ENCODE results near the gene PLCL1. TPM values are rescaled to one million over a fixed set of nuclear protein-coding genes. Genes with fewer than 3 reads are reported as not detected.

The PLCL1 gene
- total RNA-seq, 1 experiment from 2014 or later: 0.07 TPM

GRCh38 chr2:197925976-197926375, 121.6 kb downstream of the PLCL1 start:
- ATAC-seq (no peak), DNase-seq (ENCODE audit: low read depth, low spot score) (no peak)
- TF ChIP-seq, protein P1, sequence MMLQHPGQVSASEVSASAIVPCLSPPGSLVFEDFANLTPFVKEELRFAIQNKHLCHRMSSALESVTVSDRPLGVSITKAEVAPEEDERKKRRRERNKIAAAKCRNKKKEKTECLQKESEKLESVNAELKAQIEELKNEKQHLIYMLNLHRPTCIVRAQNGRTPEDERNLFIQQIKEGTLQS (IDR thresholded peaks at IDR 0.05): no peak
- TF ChIP-seq RAD21 (IDR thresholded peaks at IDR 0.05; ENCODE audit: low read depth) (no peak), SRF (IDR thresholded peaks at IDR 0.05; ENCODE audit: low read depth) (no peak), CTCF (IDR thresholded peaks at IDR 0.05 in 2 of 3, conservative IDR thresholded peaks at IDR 0.05 in 1 of 3; ENCODE audit: borderline replicate concordance in 1 of 3, insufficient read depth in 1 of 3, low read depth in 2 of 3, low read length in 2 of 3) (no peak), CEBPB (IDR thresholded peaks at IDR 0.05; ENCODE audit: low read depth) (no peak), SIN3A (IDR thresholded peaks at IDR 0.05; ENCODE audit: low read depth) (no peak), EZH2phosphoT487 (IDR thresholded peaks at IDR 0.05; ENCODE audit: borderline replicate concordance) (no peak), EGR1 (IDR thresholded peaks at IDR 0.05; ENCODE audit: low read depth) (no peak), YY1 (IDR thresholded peaks at IDR 0.05; ENCODE audit: extremely low read depth, insufficient replicate concordance, low read depth, low read length) (no peak)
- TF ChIP-seq, protein P2, sequence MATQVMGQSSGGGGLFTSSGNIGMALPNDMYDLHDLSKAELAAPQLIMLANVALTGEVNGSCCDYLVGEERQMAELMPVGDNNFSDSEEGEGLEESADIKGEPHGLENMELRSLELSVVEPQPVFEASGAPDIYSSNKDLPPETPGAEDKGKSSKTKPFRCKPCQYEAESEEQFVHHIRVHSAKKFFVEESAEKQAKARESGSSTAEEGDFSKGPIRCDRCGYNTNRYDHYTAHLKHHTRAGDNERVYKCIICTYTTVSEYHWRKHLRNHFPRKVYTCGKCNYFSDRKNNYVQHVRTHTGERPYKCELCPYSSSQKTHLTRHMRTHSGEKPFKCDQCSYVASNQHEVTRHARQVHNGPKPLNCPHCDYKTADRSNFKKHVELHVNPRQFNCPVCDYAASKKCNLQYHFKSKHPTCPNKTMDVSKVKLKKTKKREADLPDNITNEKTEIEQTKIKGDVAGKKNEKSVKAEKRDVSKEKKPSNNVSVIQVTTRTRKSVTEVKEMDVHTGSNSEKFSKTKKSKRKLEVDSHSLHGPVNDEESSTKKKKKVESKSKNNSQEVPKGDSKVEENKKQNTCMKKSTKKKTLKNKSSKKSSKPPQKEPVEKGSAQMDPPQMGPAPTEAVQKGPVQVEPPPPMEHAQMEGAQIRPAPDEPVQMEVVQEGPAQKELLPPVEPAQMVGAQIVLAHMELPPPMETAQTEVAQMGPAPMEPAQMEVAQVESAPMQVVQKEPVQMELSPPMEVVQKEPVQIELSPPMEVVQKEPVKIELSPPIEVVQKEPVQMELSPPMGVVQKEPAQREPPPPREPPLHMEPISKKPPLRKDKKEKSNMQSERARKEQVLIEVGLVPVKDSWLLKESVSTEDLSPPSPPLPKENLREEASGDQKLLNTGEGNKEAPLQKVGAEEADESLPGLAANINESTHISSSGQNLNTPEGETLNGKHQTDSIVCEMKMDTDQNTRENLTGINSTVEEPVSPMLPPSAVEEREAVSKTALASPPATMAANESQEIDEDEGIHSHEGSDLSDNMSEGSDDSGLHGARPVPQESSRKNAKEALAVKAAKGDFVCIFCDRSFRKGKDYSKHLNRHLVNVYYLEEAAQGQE (IDR thresholded peaks at IDR 0.05; ENCODE audit: low read depth): no peak
- H3K4me2 ChIP-seq (ENCODE audit: low read length): no peak overlapping the region
- ChIA-PET CTCF (no interaction called here), POLR2A (no interaction called here), RAD21 (ENCODE audit: low non-redundant PET in 1 of 2, low total read pairs in 2 of 2, uncharacterized antibody in 2 of 2, unreplicated experiment in 2 of 2) (interaction anchor here in 1 of 2 experiments (0.6 kb wide), 1 partner anchor 50 kb away, joined by 5 read pairs; no protein-coding TSS in a partner anchor)
- H3K4me1 ChIP-seq (ENCODE audit: control insufficient read depth in 1 of 2, insufficient read depth in 2 of 2, low read length in 2 of 2): no peaks in the 10 kb centered on the region
- no peak overlapping the region for H2AFZ ChIP-seq (ENCODE audit: low read depth, low read length, poor library complexity, severe bottlenecking)
- H3K27me3 ChIP-seq (ENCODE audit: insufficient read depth, low read length): no peaks in the 10 kb centered on the region
- no peak overlapping the region for H3K9ac ChIP-seq (ENCODE audit: low read length)
- no peaks in the 10 kb centered on the region for H3K36me3 ChIP-seq (ENCODE audit: control insufficient read depth in 1 of 2, insufficient read depth in 2 of 2, low read length in 2 of 2)
- H3K4me3 ChIP-seq (replicated peaks in 1 of 2; ENCODE audit: low read depth in 1 of 2, low read length in 2 of 2): no peak overlapping the region
- H4K20me1 ChIP-seq (ENCODE audit: insufficient read depth): no peaks in the 10 kb centered on the region
- H3K9me2 ChIP-seq (ENCODE audit: insufficient read depth): no peaks in the 10 kb centered on the region
- H3K9me3 ChIP-seq (ENCODE audit: control insufficient read depth in 1 of 2, insufficient read depth in 1 of 2, low read depth in 1 of 2, low read length in 2 of 2): no peaks in the 10 kb centered on the region
- H3K27ac ChIP-seq (ENCODE audit: low read depth, low read length): no peak overlapping the region
- BruUV-seq (replicated peaks): no TSS peak
- intact Hi-C loops (cut with micrococcal nuclease): no loop called here
- no peaks in the 10 kb centered on the region for H3K79me2 ChIP-seq (ENCODE audit: insufficient read depth, low read length)

Data from HCT116 (cell line).